ENCODE measurements around the gene ATPAF1. TPM values are rescaled to one million over a fixed set of nuclear protein-coding genes. Genes with fewer than 3 reads are reported as not detected.

Gene ATPAF1
- total and polyA plus RNA-seq, 4 donors = 26.9 to 39.4 (median 33.6) TPM

GRCh38 chr1:46613661-46614603, 54.2 kb downstream of the ATPAF1 start:
- Histone ChIP-seq H3K4me1 (ENCODE audit: control insufficient read depth in 1 of 2, insufficient read depth in 2 of 2, low read length in 2 of 2) (no peaks in the 10 kb centered on the region), H3K27ac (ENCODE audit: low read depth in 1 of 2, low read length in 2 of 2) (peak overlapping the region in 1 of 2 donors; percentile 46)
- WGBS, 2 donors = 3 to 4% methylated on average over 16 of the region's 16 CpGs

GRCh38 chr1:46612937-46613660, 55.1 kb downstream of the ATPAF1 start:
- H3K36me3 ChIP-seq (ENCODE audit: control insufficient read depth in 1 of 2, insufficient read depth in 2 of 2, low read length in 1 of 2) = peaks cover 0 to 5% of the 10 kb centered on the region in 2 donors
- H3K9me3 ChIP-seq (ENCODE audit: control insufficient read depth, low read length) = no peaks in the 10 kb centered on the region
- no peak overlapping the region for H3K27ac ChIP-seq (ENCODE audit: low read depth in 1 of 2, low read length in 2 of 2)
- DNase-seq = peak in 1 of 2 donors; percentile 76
- intact Hi-C loops (cut with DNase I) = loop anchor here in 1 of 2 donors (10.0 kb wide), 2 partner anchors 52 to 112 kb away; partner anchors contain the start of gene ATPAF1
- 87% methylated on average over 38 of the region's 38 CpGs for WGBS, 2 donors
- peak overlapping the region in 1 of 2 donors; percentile 1 for H3K4me3 ChIP-seq (ENCODE audit: low read length in 2 of 2)
- no peak for ATAC-seq (ENCODE audit: low FRiP score)
- H3K4me1 ChIP-seq (ENCODE audit: control insufficient read depth in 1 of 2, insufficient read depth in 2 of 2, low read length in 2 of 2) = no peaks in the 10 kb centered on the region
- no peaks in the 10 kb centered on the region for H3K27me3 ChIP-seq (ENCODE audit: control insufficient read depth in 1 of 2, insufficient read depth in 2 of 2, low read length in 1 of 2)

More at GRCh38 chr1:46613661-46614603, 54.2 kb downstream of the ATPAF1 start:
- Histone ChIP-seq H3K9me3 (ENCODE audit: control insufficient read depth, low read length) (no peaks in the 10 kb centered on the region), H3K27me3 (ENCODE audit: control insufficient read depth in 1 of 2, insufficient read depth in 2 of 2, low read length in 1 of 2) (no peaks in the 10 kb centered on the region), H3K36me3 (ENCODE audit: control insufficient read depth in 1 of 2, insufficient read depth in 2 of 2, low read length in 1 of 2) (peaks cover 0 to 4% of the 10 kb centered on the region in 2 donors), H3K4me3 (ENCODE audit: low read length in 2 of 2) (peak overlapping the region in 1 of 2 donors; percentile 1)
- ATAC-seq (ENCODE audit: low FRiP score) = peak; percentile 86
- intact Hi-C loops (cut with DNase I) = loop anchor here in 1 of 2 donors (10.0 kb wide), 2 partner anchors 51 to 111 kb away; partner anchors contain the start of gene ATPAF1
- peak; percentile 96 to 97 for DNase-seq

DNA sequence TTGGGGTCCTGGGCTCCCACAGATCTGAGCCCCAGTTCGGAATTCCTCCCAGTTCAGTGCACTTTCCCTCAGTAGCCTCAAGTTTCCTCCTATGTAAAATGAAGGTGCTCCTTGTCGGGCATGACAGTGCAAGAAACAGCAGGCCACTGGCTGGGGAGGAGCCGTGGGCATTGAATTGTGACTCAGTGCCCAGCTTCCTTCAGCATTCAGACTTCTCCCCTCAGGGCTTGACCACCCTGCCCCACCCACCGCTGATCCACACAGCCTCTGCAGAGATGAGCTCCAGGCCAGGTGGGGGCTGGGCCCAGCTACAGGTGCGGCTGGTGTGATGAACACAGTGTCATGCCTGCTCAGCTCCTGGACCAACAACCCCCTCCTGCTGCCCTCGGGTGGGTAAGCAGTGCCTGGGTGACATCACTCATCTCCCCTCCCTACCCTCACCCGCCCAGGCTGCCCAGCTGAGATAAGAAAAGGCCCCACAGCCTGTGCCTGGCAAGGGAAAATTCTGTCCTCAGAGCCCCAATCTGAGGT, 56.4 kb downstream of the ATPAF1 start:
- no peaks in the 10 kb centered on the region for H3K9me3 ChIP-seq (ENCODE audit: control insufficient read depth, low read length)
- intact Hi-C loops (cut with DNase I) = loop anchor here in 1 of 2 donors (10.0 kb wide), 2 partner anchors 53 to 113 kb away; partner anchors contain the start of gene ATPAF1
- H3K27ac ChIP-seq (ENCODE audit: low read depth in 1 of 2, low read length in 2 of 2) = peak overlapping the region in 1 of 2 donors; percentile 6
- H3K4me1 ChIP-seq (ENCODE audit: control insufficient read depth in 1 of 2, insufficient read depth in 2 of 2, low read length in 2 of 2) = no peaks in the 10 kb centered on the region
- H3K4me3 ChIP-seq (ENCODE audit: low read length in 2 of 2) = no peak overlapping the region
- H3K36me3 ChIP-seq (ENCODE audit: control insufficient read depth in 1 of 2, insufficient read depth in 2 of 2, low read length in 1 of 2) = peaks cover 0 to 5% of the 10 kb centered on the region in 2 donors
- WGBS, 2 donors = 38% methylated on average over 7 of the region's 7 CpGs
- no peak for ATAC-seq (ENCODE audit: low FRiP score)
- no peaks in the 10 kb centered on the region for H3K27me3 ChIP-seq (ENCODE audit: control insufficient read depth in 1 of 2, insufficient read depth in 2 of 2, low read length in 1 of 2)
- no peak for DNase-seq

- peak; percentile 59 for ATAC-seq (ENCODE audit: low FRiP score)
- Histone ChIP-seq H3K27ac (ENCODE audit: low read depth in 1 of 2, low read length in 2 of 2) (peak overlapping the region in 1 of 2 donors; percentile 62), H3K9me3 (ENCODE audit: control insufficient read depth, low read length) (no peaks in the 10 kb centered on the region), H3K4me1 (ENCODE audit: control insufficient read depth in 1 of 2, insufficient read depth in 2 of 2, low read length in 2 of 2) (peaks cover 0 to under 1% of the 10 kb centered on the region in 2 donors), H3K27me3 (ENCODE audit: control insufficient read depth in 1 of 2, insufficient read depth in 2 of 2, low read length in 1 of 2) (no peaks in the 10 kb centered on the region), H3K36me3 (ENCODE audit: control insufficient read depth in 1 of 2, insufficient read depth in 2 of 2, low read length in 1 of 2) (peaks cover 0 to 5% of the 10 kb centered on the region in 2 donors), H3K4me3 (ENCODE audit: low read length in 2 of 2) (no peak overlapping the region)
- DNase-seq = peak in 1 of 2 donors; percentile 80
- WGBS, 2 donors = 2 to 6% methylated on average over 7 of the region's 7 CpGs
- intact Hi-C loops (cut with DNase I) = no loop called here
These were observed 60.6 kb downstream of the ATPAF1 start for GRCh38 chr1:46607345-46608130.

GRCh38 chr1:46606255-46606965, 61.8 kb downstream of the ATPAF1 start:
- intact Hi-C loops (cut with DNase I) = no loop called here
- DNase-seq (no peak), ATAC-seq (ENCODE audit: low FRiP score) (no peak)
- Histone ChIP-seq H3K9me3 (ENCODE audit: control insufficient read depth, low read length) (no peaks in the 10 kb centered on the region), H3K4me3 (ENCODE audit: low read length in 2 of 2) (no peak overlapping the region), H3K4me1 (ENCODE audit: control insufficient read depth in 1 of 2, insufficient read depth in 2 of 2, low read length in 2 of 2) (peaks cover 0 to 2% of the 10 kb centered on the region in 2 donors), H3K27me3 (ENCODE audit: control insufficient read depth in 1 of 2, insufficient read depth in 2 of 2, low read length in 1 of 2) (no peaks in the 10 kb centered on the region), H3K27ac (ENCODE audit: low read depth in 1 of 2, low read length in 2 of 2) (no peak overlapping the region), H3K36me3 (ENCODE audit: control insufficient read depth in 1 of 2, insufficient read depth in 2 of 2, low read length in 1 of 2) (peaks cover 0 to 5% of the 10 kb centered on the region in 2 donors)
- 96 to 97% methylated on average over 2 of the region's 2 CpGs for whole genome bisulfite sequencing, 2 donors

DNA sequence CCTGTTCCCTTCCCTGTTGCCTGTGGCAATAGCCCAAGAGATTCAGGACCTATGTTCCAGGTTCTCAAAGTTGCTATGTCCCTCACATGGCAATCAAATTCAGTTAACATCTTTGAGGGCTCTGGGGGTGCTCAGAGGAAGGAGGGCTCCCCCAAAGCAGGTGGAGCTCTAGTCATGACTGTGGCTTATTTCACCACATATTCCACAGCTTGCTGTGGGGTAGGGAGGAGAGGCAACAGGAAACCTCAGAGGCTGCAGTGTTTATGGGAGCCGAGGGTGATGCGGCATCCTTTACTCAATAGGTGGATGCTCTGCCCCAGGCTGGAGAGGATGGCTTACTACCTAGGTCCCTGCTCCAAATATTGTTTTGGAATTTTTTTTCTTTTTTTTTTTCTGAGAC, 62.9 kb downstream of the ATPAF1 start:
- DNase-seq (no peak), ATAC-seq (ENCODE audit: low FRiP score) (no peak)
- Histone ChIP-seq H3K36me3 (ENCODE audit: control insufficient read depth in 1 of 2, insufficient read depth in 2 of 2, low read length in 1 of 2) (peaks cover 0 to 5% of the 10 kb centered on the region in 2 donors), H3K27ac (ENCODE audit: low read depth in 1 of 2, low read length in 2 of 2) (no peak overlapping the region), H3K4me3 (ENCODE audit: low read length in 2 of 2) (no peak overlapping the region), H3K9me3 (ENCODE audit: control insufficient read depth, low read length) (no peaks in the 10 kb centered on the region), H3K27me3 (ENCODE audit: control insufficient read depth in 1 of 2, insufficient read depth in 2 of 2, low read length in 1 of 2) (no peaks in the 10 kb centered on the region), H3K4me1 (ENCODE audit: control insufficient read depth in 1 of 2, insufficient read depth in 2 of 2, low read length in 2 of 2) (peaks cover 0 to 2% of the 10 kb centered on the region in 2 donors)
- intact Hi-C loops (cut with DNase I) = no loop called here
- 88 to 89% methylated on average over 2 of the region's 2 CpGs for WGBS, 2 donors

DNA sequence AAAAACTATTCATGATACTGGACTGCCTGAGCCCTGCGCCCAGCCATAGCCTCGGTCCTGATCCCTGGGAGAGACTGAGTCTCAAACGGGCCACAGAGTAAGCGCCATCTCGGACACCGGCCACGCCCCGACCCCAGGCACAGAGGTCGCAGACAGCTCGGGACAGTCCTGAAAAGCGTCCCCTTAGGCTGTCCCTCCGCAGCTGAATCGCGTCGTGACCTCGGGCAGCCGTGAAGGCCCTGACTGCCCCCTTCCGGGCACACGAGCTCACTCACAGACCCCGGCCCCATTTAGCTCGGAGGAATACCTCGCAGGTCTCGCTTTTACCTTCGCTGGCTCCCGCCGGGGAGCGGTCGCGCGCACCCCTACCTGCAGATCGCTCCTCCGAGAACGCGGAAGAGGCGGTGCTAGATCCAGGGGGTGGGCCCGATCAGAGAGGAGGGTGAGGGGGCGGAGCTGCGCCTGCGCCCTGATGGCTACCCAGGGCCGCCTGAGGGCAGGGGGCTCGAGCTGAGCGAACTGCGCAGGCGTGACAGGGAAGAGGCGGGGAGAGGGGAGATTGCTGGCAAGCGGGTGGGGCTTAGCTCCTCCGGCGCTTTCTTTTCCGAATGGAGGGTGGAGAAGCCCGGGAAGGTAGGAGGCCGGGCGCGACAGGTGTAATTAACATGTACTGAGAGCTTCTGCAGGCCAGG, 64.2 kb downstream of the ATPAF1 start, which contains the start of gene MKNK1:
TSS of gene MKNK1 (minus strand) at position 411 of the 692 bp plus-strand sequence. CDS start 20,941 bp downstream, outside the sequence.
- Histone ChIP-seq H3K36me3 (ENCODE audit: control insufficient read depth in 1 of 2, insufficient read depth in 2 of 2, low read length in 1 of 2) (peaks cover 0 to 1% of the 10 kb centered on the region in 2 donors), H3K27ac (ENCODE audit: low read depth in 1 of 2, low read length in 2 of 2) (peak within 1 kb of the TSS in 1 of 2 donors; percentile 49), H3K4me3 (ENCODE audit: low read length in 2 of 2) (peak within 1 kb of the TSS; percentile 48 to 83), H3K27me3 (ENCODE audit: control insufficient read depth in 1 of 2, insufficient read depth in 2 of 2, low read length in 1 of 2) (no peaks in the 10 kb centered on the region), H3K9me3 (ENCODE audit: control insufficient read depth, low read length) (no peaks in the 10 kb centered on the region), H3K4me1 (ENCODE audit: control insufficient read depth in 1 of 2, insufficient read depth in 2 of 2, low read length in 2 of 2) (peaks cover 0 to 2% of the 10 kb centered on the region in 2 donors)
- intact Hi-C loops (cut with DNase I) = loop anchor here in 1 of 2 donors (5.0 kb wide), 1 partner anchor 113 kb away; the partner anchor contains the start of gene EFCAB14
- peak; percentile 98 to 100 for DNase-seq
- peak; percentile 96 for ATAC-seq (ENCODE audit: low FRiP score)
- 1% methylated on average over 53 of the region's 53 CpGs for WGBS, 2 donors

All from aorta (tissue), 5 donors.